Stomach (tissue), 4 donors: ENCODE results near the gene COL11A2.

Source experiments
- POLR2A ChIP-seq, 4 donors: fragments of 450-650 bp; IDR thresholded peaks; one replicate each; pipeline ENCODE4 v1.6.1; 2016; ENCODE audit warnings: antibody characterized with exemption in 4 of 4, control low read depth in 2 of 4, mild to moderate bottlenecking in 1 of 4, moderate library complexity in 1 of 4
- POLR2AphosphoS5 ChIP-seq, 3 donors: sonication (generic); formaldehyde crosslinking; IDR thresholded peaks; one replicate each; pipeline ENCODE4 v1.6.1; 2016; ENCODE audit warnings: antibody characterized with exemption in 3 of 3
- TF ChIP-seq, protein P1 (sequence below), 7 experiments: fragments of 450-650 bp in 4 of 7; fragments of 200-600 bp in 3 of 7; sonication (generic) in 3 of 7; IDR thresholded peaks; one replicate each; pipeline ENCODE4 v1.5.1; 2016 to 2019; ENCODE audit warnings: antibody characterized with exemption in 7 of 7, control low read depth in 2 of 7, mild to moderate bottlenecking in 1 of 7

DNA sequence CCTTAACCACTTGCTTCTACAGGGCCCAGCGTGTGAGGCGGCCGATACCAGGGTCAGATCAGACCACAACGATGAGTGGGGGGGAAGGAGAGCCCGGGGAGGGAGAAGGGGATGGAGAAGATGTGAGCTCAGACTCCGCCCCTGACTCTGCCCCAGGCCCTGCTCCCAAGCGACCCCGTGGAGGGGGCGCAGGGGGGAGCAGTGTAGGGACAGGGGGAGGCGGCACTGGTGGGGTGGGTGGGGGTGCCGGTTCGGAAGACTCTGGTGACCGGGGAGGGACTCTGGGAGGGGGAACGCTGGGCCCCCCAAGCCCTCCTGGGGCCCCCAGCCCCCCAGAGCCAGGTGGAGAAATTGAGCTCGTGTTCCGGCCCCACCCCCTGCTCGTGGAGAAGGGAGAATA, 18.9 kb upstream of the COL11A2 start:
- TF ChIP-seq, protein P1, sequence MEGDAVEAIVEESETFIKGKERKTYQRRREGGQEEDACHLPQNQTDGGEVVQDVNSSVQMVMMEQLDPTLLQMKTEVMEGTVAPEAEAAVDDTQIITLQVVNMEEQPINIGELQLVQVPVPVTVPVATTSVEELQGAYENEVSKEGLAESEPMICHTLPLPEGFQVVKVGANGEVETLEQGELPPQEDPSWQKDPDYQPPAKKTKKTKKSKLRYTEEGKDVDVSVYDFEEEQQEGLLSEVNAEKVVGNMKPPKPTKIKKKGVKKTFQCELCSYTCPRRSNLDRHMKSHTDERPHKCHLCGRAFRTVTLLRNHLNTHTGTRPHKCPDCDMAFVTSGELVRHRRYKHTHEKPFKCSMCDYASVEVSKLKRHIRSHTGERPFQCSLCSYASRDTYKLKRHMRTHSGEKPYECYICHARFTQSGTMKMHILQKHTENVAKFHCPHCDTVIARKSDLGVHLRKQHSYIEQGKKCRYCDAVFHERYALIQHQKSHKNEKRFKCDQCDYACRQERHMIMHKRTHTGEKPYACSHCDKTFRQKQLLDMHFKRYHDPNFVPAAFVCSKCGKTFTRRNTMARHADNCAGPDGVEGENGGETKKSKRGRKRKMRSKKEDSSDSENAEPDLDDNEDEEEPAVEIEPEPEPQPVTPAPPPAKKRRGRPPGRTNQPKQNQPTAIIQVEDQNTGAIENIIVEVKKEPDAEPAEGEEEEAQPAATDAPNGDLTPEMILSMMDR (IDR thresholded peaks at IDR 0.05), result no peak
- TF ChIP-seq POLR2AphosphoS5 (IDR thresholded peaks at IDR 0.05), result no peak
- no peak for TF ChIP-seq POLR2A (IDR thresholded peaks at IDR 0.05)
